K562 (cell line): ENCODE data around the gene MXI1. TPM values are rescaled to one million over a fixed set of nuclear protein-coding genes. Genes with fewer than 3 reads are reported as not detected.
A peak's percentile ranks its signal among the peaks of the same experiment; 100 is the strongest.

Source experiments
- ATAC-seq: fragments of 200-7000 bp; cut with Tn5 transposase; 3 replicates; pipeline ENCODE4 v1.9.1; 2020; ENCODE audit warnings: moderate library complexity
- BruUV-seq: library from RNA; stranded (reverse); fragments of 400-500 nt; replicated peaks from 2 replicates; lab custom pipeline; 2021; lab: Mats Ljungman, UMichigan
- CTCF ChIA-PET: fragments of 300-600 bp; formaldehyde crosslinking; extraction: SDS; loops from one replicate; lab custom pipeline; 2021; ENCODE audit warnings: low intra/inter-chr PET ratio; lab: Yijun Ruan, JAX
- POLR2A ChIA-PET: fragments of 300-600, 350-650 bp; sonication (Branson Sonifier 250); formaldehyde crosslinking; extraction: SDS; loops from one replicate; lab custom pipeline; 2021; ENCODE audit warnings: antibody characterized with exemption, inconsistent platforms; lab: Yijun Ruan, JAX
- DNase-seq, 4 experiments: peaks; one replicate each; pipeline versions ENCODE4 v3.0.0 to v3.0.0-alpha.2; 2011 to 2018; ENCODE audit warnings: low spot score in 3 of 4, mixed read lengths in 3 of 4; ENCODE audit errors: extremely low read depth in 1 of 4
- FAIRE-seq: peaks from 2 replicates; lab custom pipeline; 2011; peaks lifted over from hg19 to GRCh38; lab: Jason Lieb, UNC
- H2AFZ ChIP-seq: 2 replicates; pipeline ENCODE4 v1.6.0; 2011; ENCODE audit warnings: low read depth, low read length, control low read depth, inconsistent platforms
- H3K27ac ChIP-seq: fragments of 200-600 bp; 3 replicates; pipeline ENCODE4 v1.8.0; 2011; ENCODE audit warnings: low read depth, mild to moderate bottlenecking, control low read depth, inconsistent platforms, low read length, moderate library complexity, mixed read lengths; ENCODE audit errors: extremely low read depth
- H3K27me3 ChIP-seq, 2 experiments: fragments of 300-600 bp in 1 of 2; 2 replicates in 1 of 2; 3 replicates in 1 of 2; pipeline versions ENCODE4 v1.6.0 to v1.8.0; 2011; ENCODE audit warnings: inconsistent platforms in 2 of 2, low read length in 2 of 2, mild to moderate bottlenecking in 1 of 2, mixed read lengths in 1 of 2, moderate library complexity in 1 of 2; ENCODE audit not compliant: control insufficient read depth in 2 of 2, insufficient read depth in 2 of 2
- H3K36me3 ChIP-seq: fragments of 300-600 bp; 3 replicates; pipeline ENCODE4 v1.8.0; 2011; ENCODE audit warnings: mild to moderate bottlenecking, low read length, inconsistent platforms; ENCODE audit not compliant: control insufficient read depth, insufficient read depth
- H3K4me1 ChIP-seq, 2 experiments: fragments of 200-600 bp in 1 of 2; replicated peaks in 1 of 2; 2 replicates in 1 of 2; 3 replicates in 1 of 2; pipeline versions ENCODE4 v1.5.1 to v1.8.0; 2011; ENCODE audit warnings: inconsistent platforms in 2 of 2, low read length in 2 of 2, mild to moderate bottlenecking in 1 of 2, mixed read lengths in 1 of 2, moderate library complexity in 1 of 2; ENCODE audit not compliant: control insufficient read depth in 2 of 2, insufficient read depth in 2 of 2
- H3K4me2 ChIP-seq: 2 replicates; pipeline ENCODE4 v1.6.1; 2011; ENCODE audit warnings: low read length, control low read depth, inconsistent platforms, mixed read lengths; ENCODE audit not compliant: insufficient read depth
- H3K4me3 ChIP-seq: fragments of 200-600 bp; sonication (generic), shearing (Covaris generic); 2 replicates; pipeline ENCODE4 v1.5.1; 2016; ENCODE audit warnings: control low read depth, inconsistent platforms
- H3K79me2 ChIP-seq: fragments of 200-600 bp; 3 replicates; pipeline ENCODE4 v1.8.0; 2011; ENCODE audit warnings: low read length, inconsistent platforms; ENCODE audit not compliant: control insufficient read depth, insufficient read depth
- H3K9ac ChIP-seq, 2 experiments: 2 replicates each; pipeline versions ENCODE4 v1.6.0 to v1.6.1; 2011; ENCODE audit warnings: low read depth in 2 of 2, low read length in 2 of 2, control low read depth in 1 of 2, inconsistent platforms in 1 of 2, mild to moderate bottlenecking in 1 of 2, mixed read lengths in 1 of 2; ENCODE audit not compliant: insufficient read depth in 1 of 2
- H3K9me1 ChIP-seq: one replicate; pipeline ENCODE4 v1.6.0; 2011; ENCODE audit warnings: inconsistent platforms, mild to moderate bottlenecking, low read length, moderate library complexity; ENCODE audit not compliant: control insufficient read depth, insufficient read depth
- H3K9me3 ChIP-seq: replicated peaks from 2 replicates; pipeline ENCODE4 v1.5.1; 2011; ENCODE audit warnings: low read depth, low read length, inconsistent platforms; ENCODE audit not compliant: control insufficient read depth, insufficient read depth
- H4K20me1 ChIP-seq: replicated peaks from 2 replicates; pipeline ENCODE4 v1.6.1; 2011; ENCODE audit warnings: low read length, inconsistent platforms, mixed read lengths; ENCODE audit not compliant: control insufficient read depth, insufficient read depth
- C11orf30 ChIP-seq: fragments of 450-650 bp; IDR thresholded peaks from 2 replicates; pipeline ENCODE4 v1.6.1; 2016; ENCODE audit warnings: low read depth, mild to moderate bottlenecking
- HNRNPUL1 ChIP-seq: fragments of 200-400 bp; formaldehyde crosslinking; IDR thresholded peaks from 2 replicates; pipeline ENCODE4 v1.6.1; 2017; ENCODE audit warnings: low read length
- IFI16 ChIP-seq: fragments of 250-450 bp; sonication (Bioruptor Pico); IDR thresholded peaks from 2 replicates; pipeline ENCODE4 v2.1.2; 2022; ENCODE audit warnings: mild to moderate bottlenecking, inconsistent platforms
- PPARD ChIP-seq: fragments of 250-450 bp; sonication (Bioruptor Pico); IDR thresholded peaks from 2 replicates; pipeline ENCODE4 v1.8.0; 2022; ENCODE audit warnings: inconsistent platforms, mild to moderate bottlenecking, moderate library complexity
- ZC3H8 ChIP-seq: fragments of 450-650 bp; IDR thresholded peaks from 2 replicates; pipeline ENCODE4 v1.6.1; 2017
- WGBS: fragments of 100-300 bp; shearing (Covaris generic); methylation state at CpG from one replicate; pipeline ENCODE4 v1.1.6; 2016; ENCODE audit warnings: low coverage, mixed read lengths; ENCODE audit not compliant: insufficient coverage; ENCODE audit errors: missing lambda C conversion rate; 5-methylcytosine and 5-hydroxymethylcytosine counted together
- in situ Hi-C: fragments of 300-500 bp; cut with MboI; formaldehyde crosslinking; loops from 4 replicates; pipeline ENCODE4 v1.15.0; 2018; ENCODE audit warnings: inconsistent platforms, mixed read lengths
- intact Hi-C: fragments of 100-400 bp; cut with micrococcal nuclease; formaldehyde crosslinking; loops from 2 replicates; pipeline ENCODE4 v1.14.2; 2022
- polyA plus RNA-seq, 8 experiments: library from polyadenylated mRNA; depleted of rRNA in 4 of 8; stranded (reverse) in 5 of 8; unstranded in 3 of 8; fragments of >200 nt; fragmentation: Nextera tagmentation in 2 of 8; fragmentation: Illumina TruSeq in 1 of 8; extraction: Ambion mirVana in 2 of 8; extraction: Trizol in 1 of 8; gene quantifications; 2 replicates each; pipeline versions ENCODE4 v1.2.1 to v1.2.3, GENCODE V29; 2011 to 2014; ENCODE audit warnings: inconsistent platforms in 1 of 8, missing spikeins in 1 of 8
- total RNA-seq, 7 experiments: library from RNA; depleted of rRNA in 6 of 7; stranded (reverse); fragments of >200 nt in 6 of 7; fragmentation: Illumina TruSeq in 2 of 7; extraction: Trizol in 2 of 7; gene quantifications; 2 replicates each; pipeline versions ENCODE4 v1.2.1 to v1.2.3, GENCODE V29; 2011 to 2021; ENCODE audit warnings: low replicate concordance in 1 of 7
- TF ChIP-seq, protein P1 (sequence below): IDR thresholded peaks from 3 replicates; pipeline ENCODE4 v1.6.1; 2011; ENCODE audit warnings: borderline replicate concordance, mild to moderate bottlenecking, moderate library complexity; ENCODE audit not compliant: insufficient read length; ENCODE audit errors: extremely low read depth

The MXI1 gene
- total and polyA plus RNA-seq, 9 of the 15 experiments (the other 6 are each of a cell fraction or from before 2014, with no cell fraction given): 9.1 to 23.7 (median 14.8) TPM

- DNase-seq: no peak
- intact Hi-C loops: loop anchor here (10.0 kb wide), 1 partner anchor 199 kb away; the partner anchor contains the start of gene ADD3
Measured at GRCh38 chr10:110203500-110204455, 3.6 kb upstream of the MXI1 start.

More at GRCh38 chr10:110203500-110204455, 3.6 kb upstream of the MXI1 start:
- Histone ChIP-seq H3K4me3 (no peak overlapping the region), H2AFZ (no peak overlapping the region), H3K27me3 (no peaks in the 10 kb centered on the region), H3K9me3 (no peaks in the 10 kb centered on the region), H3K4me2 (no peak overlapping the region), H3K79me2 (peaks cover 6% of the 10 kb centered on the region), H3K36me3 (no peaks in the 10 kb centered on the region), H3K9ac (no peak overlapping the region), H3K27ac (no peak overlapping the region), H3K9me1 (no peaks in the 10 kb centered on the region), H4K20me1 (no peaks in the 10 kb centered on the region), H3K4me1 (peaks cover 8 to 10% of the 10 kb centered on the region in 2 experiments; a peak in 4 of 5 replicates)
- no TSS peak for BruUV-seq
- ChIA-PET CTCF (no interaction called here), POLR2A (no interaction called here)
- no peak for FAIRE-seq
- in situ Hi-C loops: no loop called here
- WGBS: 57% methylated on average over 7 of the region's 8 CpGs
- no peak for ATAC-seq
- no peak for TF ChIP-seq HNRNPUL1
- TF ChIP-seq, protein P1, sequence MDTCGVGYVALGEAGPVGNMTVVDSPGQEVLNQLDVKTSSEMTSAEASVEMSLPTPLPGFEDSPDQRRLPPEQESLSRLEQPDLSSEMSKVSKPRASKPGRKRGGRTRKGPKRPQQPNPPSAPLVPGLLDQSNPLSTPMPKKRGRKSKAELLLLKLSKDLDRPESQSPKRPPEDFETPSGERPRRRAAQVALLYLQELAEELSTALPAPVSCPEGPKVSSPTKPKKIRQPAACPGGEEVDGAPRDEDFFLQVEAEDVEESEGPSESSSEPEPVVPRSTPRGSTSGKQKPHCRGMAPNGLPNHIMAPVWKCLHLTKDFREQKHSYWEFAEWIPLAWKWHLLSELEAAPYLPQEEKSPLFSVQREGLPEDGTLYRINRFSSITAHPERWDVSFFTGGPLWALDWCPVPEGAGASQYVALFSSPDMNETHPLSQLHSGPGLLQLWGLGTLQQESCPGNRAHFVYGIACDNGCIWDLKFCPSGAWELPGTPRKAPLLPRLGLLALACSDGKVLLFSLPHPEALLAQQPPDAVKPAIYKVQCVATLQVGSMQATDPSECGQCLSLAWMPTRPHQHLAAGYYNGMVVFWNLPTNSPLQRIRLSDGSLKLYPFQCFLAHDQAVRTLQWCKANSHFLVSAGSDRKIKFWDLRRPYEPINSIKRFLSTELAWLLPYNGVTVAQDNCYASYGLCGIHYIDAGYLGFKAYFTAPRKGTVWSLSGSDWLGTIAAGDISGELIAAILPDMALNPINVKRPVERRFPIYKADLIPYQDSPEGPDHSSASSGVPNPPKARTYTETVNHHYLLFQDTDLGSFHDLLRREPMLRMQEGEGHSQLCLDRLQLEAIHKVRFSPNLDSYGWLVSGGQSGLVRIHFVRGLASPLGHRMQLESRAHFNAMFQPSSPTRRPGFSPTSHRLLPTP: no peak
- no peak for TF ChIP-seq IFI16 (CRISPR knock-in tag)
- TF ChIP-seq PPARD (CRISPR knock-in tag): no peak
- TF ChIP-seq C11orf30: 0 out of 2 replicates have a peak, but pooled peaks have one; percentile 5
- no peak for TF ChIP-seq ZC3H8
